H1 (cell line): ENCODE measurements around the gene SPTLC3. TPM values are rescaled to one million over a fixed set of nuclear protein-coding genes. Genes with fewer than 3 reads are reported as not detected.

ENCODE experiments used
- SIN3A ChIP-seq, 2 experiments: IDR thresholded peaks in 1 of 2; conservative IDR thresholded peaks in 1 of 2; 2 replicates each; pipeline ENCODE4 v1.6.1; 2011 to 2012; ENCODE audit warnings: low read length in 2 of 2, improper control_type of control experiment in 1 of 2, low read depth in 1 of 2, mild to moderate bottlenecking in 1 of 2
- TAF7 ChIP-seq: optimal IDR thresholded peaks from 2 replicates; pipeline ENCODE3; 2011; ENCODE audit warnings: low read depth, mild to moderate bottlenecking, inconsistent platforms, low read length, moderate library complexity, borderline replicate concordance
- polyA plus RNA-seq, 7 experiments: library from polyadenylated mRNA; depleted of rRNA in 3 of 7; stranded (reverse) in 5 of 7; unstranded in 2 of 7; fragments of >200 nt in 5 of 7; fragments of 200-250 nt in 2 of 7; gene quantifications; 1 replicate in 5 of 7; 2 replicates in 1 of 7; 4 replicates in 1 of 7; pipeline versions ENCODE4 v1.2.1 to v1.2.3, GENCODE V29; 2011 to 2013; ENCODE audit warnings: missing spikeins in 2 of 7, mixed read lengths in 2 of 7
- total RNA-seq: library from RNA; stranded (reverse); fragmentation: NEBNext Ultra II Directional; extraction: Animal tissue kit (Norgen Biotek cat#: 25700); gene quantifications from 2 replicates; pipeline ENCODE4 v1.2.1, GENCODE V29; 2021

Gene SPTLC3
- total and polyA plus RNA-seq, 2 of the 8 experiments (the other 6 are each of a cell fraction or from before 2014, with no cell fraction given), result 0.23 to 0.82 TPM

DNA sequence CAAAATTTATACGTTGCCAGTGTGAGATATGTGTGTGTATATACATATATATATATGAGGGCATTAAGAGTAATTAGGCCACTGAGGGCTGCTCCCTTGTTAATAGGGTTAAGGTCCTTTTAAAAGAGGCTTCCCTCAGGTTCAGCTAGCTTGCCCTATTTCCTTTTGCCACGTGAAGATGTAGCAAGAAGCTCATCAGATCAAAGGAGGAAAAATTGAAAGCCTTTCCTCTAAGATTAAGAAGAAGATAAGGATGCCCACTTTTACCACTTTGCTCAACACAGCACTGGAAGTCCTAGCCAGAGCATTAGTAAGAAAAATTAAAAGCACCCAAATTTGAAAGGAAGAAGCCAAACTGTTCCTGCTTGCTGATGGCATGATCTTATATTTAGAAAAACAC lies 179.1 kb downstream of the SPTLC3 start (continued):
- TF ChIP-seq SIN3A (conservative IDR thresholded peaks at IDR 0.05 in 1 of 2, IDR thresholded peaks at IDR 0.05 in 1 of 2; ENCODE audit: low read depth in 1 of 2, low read length in 2 of 2) (no peak), TAF7 (no peak)
